ENCODE data around the gene IL18BP.

DNA sequence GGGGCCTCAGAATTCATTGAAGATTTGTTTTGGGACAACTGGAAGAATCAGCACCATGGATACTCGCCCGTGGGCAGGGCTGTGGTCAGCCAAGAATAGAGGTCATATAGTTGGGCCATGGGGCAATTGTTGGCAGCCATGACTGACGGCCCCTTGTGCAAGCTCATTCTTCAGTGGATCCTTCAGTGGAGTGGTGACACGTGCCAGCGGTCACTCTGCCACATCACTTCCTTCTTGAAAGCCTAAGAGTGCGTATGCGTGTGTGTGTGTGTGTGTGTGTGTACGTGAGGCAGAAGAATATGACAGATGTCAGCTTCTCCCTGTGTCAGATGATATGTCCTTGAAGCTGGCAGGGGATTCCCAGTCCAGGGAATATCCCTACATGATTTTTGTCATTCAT lies 1.8 kb upstream of the IL18BP start:
- no peak for TF ChIP-seq POLR2A (IDR thresholded peaks at IDR 0.05)
- TF ChIP-seq, protein P1, sequence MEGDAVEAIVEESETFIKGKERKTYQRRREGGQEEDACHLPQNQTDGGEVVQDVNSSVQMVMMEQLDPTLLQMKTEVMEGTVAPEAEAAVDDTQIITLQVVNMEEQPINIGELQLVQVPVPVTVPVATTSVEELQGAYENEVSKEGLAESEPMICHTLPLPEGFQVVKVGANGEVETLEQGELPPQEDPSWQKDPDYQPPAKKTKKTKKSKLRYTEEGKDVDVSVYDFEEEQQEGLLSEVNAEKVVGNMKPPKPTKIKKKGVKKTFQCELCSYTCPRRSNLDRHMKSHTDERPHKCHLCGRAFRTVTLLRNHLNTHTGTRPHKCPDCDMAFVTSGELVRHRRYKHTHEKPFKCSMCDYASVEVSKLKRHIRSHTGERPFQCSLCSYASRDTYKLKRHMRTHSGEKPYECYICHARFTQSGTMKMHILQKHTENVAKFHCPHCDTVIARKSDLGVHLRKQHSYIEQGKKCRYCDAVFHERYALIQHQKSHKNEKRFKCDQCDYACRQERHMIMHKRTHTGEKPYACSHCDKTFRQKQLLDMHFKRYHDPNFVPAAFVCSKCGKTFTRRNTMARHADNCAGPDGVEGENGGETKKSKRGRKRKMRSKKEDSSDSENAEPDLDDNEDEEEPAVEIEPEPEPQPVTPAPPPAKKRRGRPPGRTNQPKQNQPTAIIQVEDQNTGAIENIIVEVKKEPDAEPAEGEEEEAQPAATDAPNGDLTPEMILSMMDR (IDR thresholded peaks at IDR 0.05 in 4 of 5, conservative IDR thresholded peaks at IDR 0.05 in 1 of 5) = no peak

Data from gastrocnemius medialis (tissue), 4 donors.